GF-D8 (cell line): ENCODE data around the gene PPA1.
"Not testable (repeated sequence)": the region's sequence is repeated elsewhere in the genome, so short reads cannot be mapped to it uniquely, and the experiment has no call there.

Experiments used
- DNase-seq: peaks from one replicate; lab custom pipeline; 2025; lab: John Stamatoyannopoulos, UW

Gene PPA1

GRCh38 chr10:70212277-70212676 is 21.0 kb downstream of the PPA1 start:
- no peak for DNase-seq

- DNase-seq: no peak
Observed at GRCh38 chr10:70206762-70207161, 26.5 kb downstream of the PPA1 start.

DNA sequence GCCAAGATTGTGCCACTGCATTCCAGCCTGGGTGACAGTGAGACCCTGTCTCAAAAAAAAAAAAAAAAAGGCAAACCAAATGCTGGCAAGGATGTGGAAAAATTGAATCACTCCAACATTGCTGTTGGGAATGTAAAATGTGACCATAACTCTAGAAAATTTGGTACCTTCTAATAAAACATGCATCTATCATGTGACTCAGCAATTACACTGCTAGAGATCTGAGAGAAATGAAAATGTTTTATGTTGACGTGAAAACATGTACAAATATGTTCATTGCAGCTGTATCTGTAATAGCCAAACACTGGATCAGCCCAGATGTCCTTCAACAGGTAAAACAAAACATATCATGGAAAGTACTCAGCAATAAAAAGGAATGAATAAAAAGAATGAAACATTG is 32.1 kb downstream of the PPA1 start:
- no peak for DNase-seq

- DNase-seq: no peak
Observed at GRCh38 chr10:70198696-70199466, 34.3 kb downstream of the PPA1 start.

- DNase-seq: no peak
Observed at GRCh38 chr10:70197235-70197945, 35.8 kb downstream of the PPA1 start.

- DNase-seq: no peak
Observed at GRCh38 chr10:70193391-70193844, 39.8 kb downstream of the PPA1 start.

- DNase-seq: no peak
Observed at GRCh38 chr10:70192326-70192968, 40.8 kb downstream of the PPA1 start.

- DNase-seq: peak; percentile 24
Observed at GRCh38 chr10:70191972-70192305, 41.3 kb downstream of the PPA1 start.

- DNase-seq: peak; percentile 9
Observed at GRCh38 chr10:70191161-70191971, 41.9 kb downstream of the PPA1 start.

DNA sequence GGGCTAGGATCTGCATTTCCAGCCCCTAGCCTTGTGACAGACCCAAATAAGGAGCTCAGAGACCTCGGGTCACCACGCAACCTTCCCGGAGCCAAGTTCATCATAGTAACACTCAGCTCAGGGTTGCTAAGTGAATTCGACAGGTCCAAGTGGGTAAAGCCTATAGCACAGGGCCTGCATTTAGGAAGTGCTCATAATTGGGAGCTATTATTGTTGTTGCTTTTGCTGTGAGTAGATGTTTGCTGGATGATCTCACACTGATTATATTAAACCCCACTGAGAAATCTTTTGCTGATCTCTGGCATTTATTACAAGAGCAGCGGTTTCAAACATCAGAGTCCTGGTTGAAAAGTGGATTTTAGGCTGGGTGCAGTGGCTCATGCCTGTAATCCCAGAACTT is 42.6 kb downstream of the PPA1 start:
- no peak for DNase-seq

- DNase-seq: no peak
Observed at GRCh38 chr10:70190102-70190501, 43.1 kb downstream of the PPA1 start.

DNA sequence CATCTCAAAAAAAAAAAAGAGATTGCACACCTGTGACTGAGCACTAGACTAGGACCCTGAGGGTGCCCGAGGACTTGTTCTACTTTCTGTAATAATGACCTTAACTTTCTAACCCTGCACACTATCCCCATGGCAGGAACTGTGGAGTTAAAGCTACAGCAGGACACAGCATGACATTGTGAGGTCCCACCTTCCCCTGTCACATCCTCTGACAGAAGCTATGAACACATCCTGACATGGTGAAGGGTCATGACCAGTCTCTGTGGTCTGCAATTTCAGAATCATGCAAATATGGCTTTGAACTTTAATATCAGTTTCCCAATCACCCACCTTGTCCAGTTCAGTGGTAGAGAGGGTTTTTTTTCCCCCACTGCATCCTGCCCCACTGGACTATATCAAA is 44.5 kb downstream of the PPA1 start:
- no peak for DNase-seq

DNA sequence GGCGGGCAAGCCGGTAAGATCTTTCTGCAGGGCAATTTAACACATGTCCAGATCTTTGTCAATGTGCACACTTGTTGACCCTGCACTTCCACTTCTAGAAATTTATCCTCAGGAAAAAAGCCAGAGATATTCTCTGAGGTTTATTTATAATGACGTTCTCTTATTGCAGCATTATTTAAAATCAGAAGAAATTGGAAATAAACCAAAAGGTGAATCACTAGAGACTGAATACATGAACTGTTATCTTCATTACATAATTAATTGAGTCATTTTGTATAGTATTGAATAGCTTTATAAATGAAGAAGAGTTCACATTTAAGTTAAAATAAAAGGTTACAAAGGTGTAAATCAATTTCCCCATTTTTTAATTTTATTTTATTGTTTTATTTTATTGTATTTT is 46.7 kb downstream of the PPA1 start:
- no peak for DNase-seq

DNA sequence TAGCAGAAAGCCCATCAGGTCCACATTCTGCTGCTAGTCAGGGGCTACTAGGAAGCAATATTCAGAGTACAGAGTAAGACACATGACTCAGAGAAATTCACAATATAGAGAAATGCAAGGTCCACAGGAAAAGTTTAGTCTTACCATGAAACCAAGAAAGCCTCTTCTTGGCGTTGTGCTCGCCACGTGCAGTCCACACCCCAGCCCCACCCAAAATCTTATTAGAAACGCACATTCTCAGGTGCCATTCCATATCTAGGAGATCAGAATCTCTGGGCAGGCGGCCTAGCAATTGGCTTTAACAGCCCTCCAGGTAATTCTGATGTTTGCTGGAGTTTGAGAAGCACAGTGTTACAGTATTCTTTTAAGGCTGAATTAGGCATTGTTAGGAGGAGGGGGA is 47.1 kb downstream of the PPA1 start:
- no peak for DNase-seq

- DNase-seq: no peak
Observed at GRCh38 chr10:70183304-70183703, 49.9 kb downstream of the PPA1 start.

- not testable (repeated sequence) for DNase-seq
Observed at GRCh38 chr10:70179209-70179608, 54.0 kb downstream of the PPA1 start.

GRCh38 chr10:70178139-70178725 is 55.0 kb downstream of the PPA1 start:
- no peak for DNase-seq

DNA sequence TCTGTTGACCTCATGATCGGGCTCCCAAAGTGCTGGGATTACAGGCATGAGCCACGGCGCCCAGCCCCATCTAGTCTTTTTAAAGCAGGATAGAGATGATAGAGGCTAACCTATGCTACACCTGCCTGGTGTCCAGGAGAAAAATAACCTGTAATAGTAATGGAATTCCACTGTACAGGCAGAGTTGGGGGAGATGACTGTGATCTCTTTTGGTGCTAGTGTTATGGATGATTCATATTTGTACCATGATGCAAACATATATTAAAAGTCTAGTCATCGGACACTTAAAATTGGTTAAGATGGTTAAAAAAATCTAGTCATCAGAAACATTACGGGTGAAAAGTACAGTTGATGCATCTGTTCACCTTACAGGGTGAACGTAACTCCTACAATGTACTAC is 56.8 kb downstream of the PPA1 start:
- no peak for DNase-seq

DNA sequence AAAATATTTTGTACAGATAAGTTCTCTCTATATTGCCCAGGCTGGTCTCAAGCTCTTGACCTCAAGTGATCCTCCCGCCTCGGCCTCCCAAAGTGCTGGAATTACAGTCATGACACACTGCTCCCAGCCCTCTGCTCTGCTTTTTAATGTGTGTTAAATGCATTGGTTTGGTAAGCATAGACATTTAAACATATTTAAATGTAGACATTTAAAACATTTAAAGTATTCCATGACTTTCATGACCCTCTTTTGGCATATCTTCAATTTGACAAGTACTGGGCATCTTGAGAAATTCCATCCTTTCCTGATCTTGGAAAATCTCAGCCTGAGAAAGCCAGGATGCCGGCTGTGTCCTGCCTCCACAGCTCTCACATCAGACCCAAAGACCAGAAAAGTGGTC is 57.7 kb downstream of the PPA1 start:
- DNase-seq: no peak

GRCh38 chr10:70174058-70174741 is 59.0 kb downstream of the PPA1 start:
- DNase-seq: peak; percentile 26

GRCh38 chr10:70169649-70170364 is 63.4 kb downstream of the PPA1 start:
- DNase-seq: no peak
